Body of pancreas (tissue), 4 donors: ENCODE results near the gene TMEM43.

Source experiments
- POLR2A ChIP-seq, 3 donors: fragments of 450-650 bp; IDR thresholded peaks; one replicate each; pipeline ENCODE4 v1.6.1; 2016; ENCODE audit warnings: antibody characterized with exemption in 3 of 3, mild to moderate bottlenecking in 2 of 3
- TF ChIP-seq, protein P1 (sequence below), 7 experiments: fragments of 450-650 bp in 4 of 7; fragments of 200-600 bp in 3 of 7; sonication (generic) in 3 of 7; IDR thresholded peaks; one replicate each; pipeline ENCODE4 v1.5.1; 2016 to 2019; ENCODE audit warnings: antibody characterized with exemption in 7 of 7

DNA sequence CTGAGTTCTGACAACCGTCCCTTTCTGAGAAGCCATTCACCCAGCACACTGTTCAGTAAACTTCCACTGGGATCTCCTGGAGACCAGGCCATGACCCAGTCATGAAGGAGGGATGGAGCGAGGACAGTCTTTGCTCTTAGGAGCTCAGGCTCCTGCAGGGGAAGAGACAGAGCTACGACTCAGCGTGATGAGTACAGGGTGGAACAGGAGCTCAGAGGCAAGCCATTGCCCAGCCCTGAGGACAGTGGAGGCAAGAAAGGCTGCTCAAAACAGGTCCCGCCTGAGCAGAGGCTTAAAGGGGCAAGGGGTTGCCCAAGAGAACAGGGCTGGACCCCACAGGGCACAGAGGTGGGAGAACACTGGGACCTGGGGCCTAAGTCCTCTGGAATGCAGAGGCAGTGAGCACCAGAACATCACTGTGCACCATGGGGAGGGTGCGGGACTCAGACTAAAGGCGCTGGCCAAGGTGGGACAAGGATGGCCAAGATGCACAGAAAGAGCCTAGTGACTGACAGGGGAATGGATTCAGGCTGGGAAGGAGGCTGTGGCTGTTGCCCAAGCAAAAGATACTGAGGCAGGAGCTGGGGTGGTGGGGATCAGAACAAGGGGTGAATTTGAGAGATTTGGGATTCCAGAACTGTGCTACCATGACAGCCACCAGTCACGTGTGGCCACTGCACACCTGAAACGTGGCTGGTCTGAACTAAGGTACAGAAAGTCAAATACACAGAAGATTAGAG, 25.8 kb downstream of the TMEM43 start:
- no peak for TF ChIP-seq POLR2A (IDR thresholded peaks at IDR 0.05)
- TF ChIP-seq, protein P1, sequence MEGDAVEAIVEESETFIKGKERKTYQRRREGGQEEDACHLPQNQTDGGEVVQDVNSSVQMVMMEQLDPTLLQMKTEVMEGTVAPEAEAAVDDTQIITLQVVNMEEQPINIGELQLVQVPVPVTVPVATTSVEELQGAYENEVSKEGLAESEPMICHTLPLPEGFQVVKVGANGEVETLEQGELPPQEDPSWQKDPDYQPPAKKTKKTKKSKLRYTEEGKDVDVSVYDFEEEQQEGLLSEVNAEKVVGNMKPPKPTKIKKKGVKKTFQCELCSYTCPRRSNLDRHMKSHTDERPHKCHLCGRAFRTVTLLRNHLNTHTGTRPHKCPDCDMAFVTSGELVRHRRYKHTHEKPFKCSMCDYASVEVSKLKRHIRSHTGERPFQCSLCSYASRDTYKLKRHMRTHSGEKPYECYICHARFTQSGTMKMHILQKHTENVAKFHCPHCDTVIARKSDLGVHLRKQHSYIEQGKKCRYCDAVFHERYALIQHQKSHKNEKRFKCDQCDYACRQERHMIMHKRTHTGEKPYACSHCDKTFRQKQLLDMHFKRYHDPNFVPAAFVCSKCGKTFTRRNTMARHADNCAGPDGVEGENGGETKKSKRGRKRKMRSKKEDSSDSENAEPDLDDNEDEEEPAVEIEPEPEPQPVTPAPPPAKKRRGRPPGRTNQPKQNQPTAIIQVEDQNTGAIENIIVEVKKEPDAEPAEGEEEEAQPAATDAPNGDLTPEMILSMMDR (IDR thresholded peaks at IDR 0.05), result no peak
